Measurements from ENCODE around the gene AMACR.
"Not testable (repeated sequence)": the region's sequence is repeated elsewhere in the genome, so short reads cannot be mapped to it uniquely, and the experiment has no call there.

AMACR gene

DNA sequence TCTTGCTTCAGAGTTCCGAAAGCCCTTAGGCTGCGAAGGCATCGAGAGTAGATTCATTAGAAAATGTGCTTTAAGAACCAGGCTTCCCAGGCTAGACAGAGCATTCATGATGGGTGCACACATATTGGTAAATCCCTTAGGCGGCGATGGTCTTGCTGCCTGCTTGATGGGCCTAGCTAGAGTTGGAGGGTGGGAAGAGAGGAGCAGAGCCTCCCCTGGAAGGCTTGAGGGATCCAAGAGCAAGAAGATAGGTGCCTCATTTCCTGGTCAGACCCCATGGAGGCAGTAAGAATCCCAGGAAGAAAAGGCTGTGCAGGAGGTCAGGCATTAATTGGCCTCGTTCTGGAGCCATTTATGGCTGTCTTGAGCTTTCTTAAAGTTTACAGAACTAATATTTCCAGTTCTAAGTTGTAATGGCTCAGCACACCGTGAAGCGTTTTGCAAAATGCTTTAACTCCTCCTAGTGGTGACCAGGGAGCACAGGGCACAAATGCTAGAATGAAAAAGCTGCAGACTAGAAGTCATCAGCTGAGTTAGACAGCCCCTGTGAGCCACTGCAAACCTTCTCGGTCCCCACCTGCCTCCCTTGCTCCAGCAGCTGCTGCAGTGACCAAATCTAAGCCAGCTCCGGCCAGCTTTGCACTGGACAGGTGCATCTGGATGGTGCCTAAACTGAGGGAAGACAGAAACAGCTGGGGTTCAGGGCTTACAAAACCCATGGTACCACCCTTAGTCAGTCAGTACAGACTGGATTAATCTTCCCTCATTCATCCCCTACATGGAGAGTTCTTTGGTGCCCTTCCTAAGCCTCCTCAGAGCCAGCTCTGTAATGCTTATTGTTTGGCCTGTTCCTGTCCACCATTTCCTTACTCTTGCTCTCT is 38.0 kb downstream of the AMACR start:
- DNase-seq (ENCODE audit: low read depth in 1 of 2, low spot score in 1 of 2), result no peak

DNA sequence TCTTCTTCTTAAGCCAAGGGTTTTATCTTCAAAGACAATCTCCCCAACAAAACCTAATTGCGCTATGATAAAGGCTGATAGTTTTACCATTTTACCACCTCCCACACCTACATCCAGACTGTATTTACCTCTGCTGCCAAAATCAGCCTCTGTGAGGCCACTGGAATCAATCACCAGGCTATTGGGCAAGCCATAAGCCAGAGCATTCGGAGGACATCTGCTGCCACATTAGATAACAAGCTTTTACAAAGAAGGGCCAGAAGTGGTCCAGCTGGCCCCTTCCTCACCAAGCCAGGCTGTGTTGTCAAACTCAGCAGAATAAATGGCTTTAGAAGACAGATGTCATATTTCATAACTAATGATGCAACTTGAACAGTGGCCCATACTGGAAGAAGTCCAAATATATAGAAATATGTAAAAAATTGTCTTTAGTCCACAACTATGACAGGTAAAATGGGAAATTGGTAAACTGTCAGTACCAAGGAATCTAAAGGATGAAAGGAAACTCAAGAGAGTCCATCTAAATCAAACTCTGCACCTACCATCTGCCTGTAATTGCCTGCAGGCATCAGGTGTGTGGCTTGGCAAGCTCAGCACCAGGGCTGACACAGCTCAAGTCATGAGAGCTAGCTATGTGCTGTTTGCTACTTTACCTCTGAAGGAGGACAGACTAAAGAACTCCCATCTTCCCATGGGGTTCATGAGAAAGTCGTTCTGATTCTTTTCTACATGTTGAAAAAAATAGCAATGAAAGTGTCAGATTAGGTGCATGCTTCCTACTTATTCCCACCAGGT is 39.4 kb downstream of the AMACR start:
- no peak for DNase-seq (ENCODE audit: low read depth in 1 of 2, low spot score in 1 of 2)

DNA sequence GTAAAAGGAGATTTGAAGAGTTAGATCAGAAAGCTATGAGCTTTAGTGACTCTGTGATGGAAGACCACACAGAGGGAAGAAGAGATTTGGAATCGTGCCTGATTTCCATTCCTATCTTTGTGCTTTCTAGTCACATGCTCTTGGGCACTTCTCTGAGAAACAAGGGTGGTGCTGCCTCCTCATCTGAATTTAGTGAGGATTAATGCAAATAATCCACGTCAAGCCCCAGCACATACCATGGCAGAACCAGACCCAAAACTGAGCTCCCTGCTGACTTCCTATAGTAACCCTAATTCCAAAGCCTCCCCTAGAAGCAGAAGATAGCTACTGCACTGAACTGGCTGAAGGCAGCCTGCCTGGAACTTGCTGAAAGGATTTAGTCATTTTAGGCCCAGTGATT is 41.0 kb downstream of the AMACR start:
- DNase-seq (ENCODE audit: low read depth in 1 of 2, low spot score in 1 of 2), result no peak

DNA sequence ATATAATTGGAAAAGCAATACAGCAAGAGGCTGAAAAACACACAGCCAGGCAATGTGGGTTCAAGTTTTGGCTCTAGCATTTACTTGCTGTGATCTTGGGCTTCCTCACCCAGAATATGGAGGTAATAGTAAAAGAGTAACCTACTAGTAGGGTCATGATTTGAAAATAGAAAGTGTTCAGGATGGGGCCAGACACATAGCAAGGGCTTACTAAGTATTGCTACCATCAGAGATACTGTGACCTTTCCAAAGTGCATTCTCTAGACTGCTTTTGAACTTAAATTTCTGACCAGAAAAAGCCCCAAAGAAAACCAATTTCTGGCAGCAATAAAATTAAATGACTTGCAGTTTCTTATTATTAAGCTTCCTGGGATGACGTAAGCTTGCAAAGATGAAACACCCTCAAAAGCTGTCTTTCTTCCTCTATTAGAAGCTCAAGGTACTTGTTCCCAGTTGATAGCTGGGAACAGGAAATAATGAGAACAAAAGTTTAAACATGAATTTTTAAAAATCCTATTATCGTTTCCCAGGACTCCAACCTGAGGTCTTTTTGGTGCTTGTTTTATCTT is 43.6 kb downstream of the AMACR start:
- DNase-seq (ENCODE audit: low read depth in 1 of 2, low spot score in 1 of 2), result no peak

DNA sequence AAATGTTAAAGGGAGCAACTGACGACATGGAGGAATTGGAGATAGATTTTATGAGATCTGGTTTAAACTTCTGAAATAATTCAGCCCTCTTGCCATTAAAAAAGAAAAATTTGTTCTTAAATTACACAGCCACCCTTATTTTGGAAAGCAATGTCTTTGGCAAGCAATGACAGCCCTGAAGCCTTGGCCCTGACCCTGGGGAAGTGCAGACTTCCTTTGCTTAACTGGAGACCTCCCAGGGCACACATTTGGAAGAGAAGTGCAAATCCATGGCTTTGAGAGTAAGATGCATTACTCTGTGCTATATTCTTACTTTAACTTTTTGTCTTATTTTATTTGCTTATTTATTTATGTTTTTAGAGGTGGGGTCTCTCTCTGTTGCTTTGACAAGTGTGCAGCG is 49.7 kb downstream of the AMACR start:
- DNase-seq (ENCODE audit: low read depth in 1 of 2, low spot score in 1 of 2), result no peak

DNA sequence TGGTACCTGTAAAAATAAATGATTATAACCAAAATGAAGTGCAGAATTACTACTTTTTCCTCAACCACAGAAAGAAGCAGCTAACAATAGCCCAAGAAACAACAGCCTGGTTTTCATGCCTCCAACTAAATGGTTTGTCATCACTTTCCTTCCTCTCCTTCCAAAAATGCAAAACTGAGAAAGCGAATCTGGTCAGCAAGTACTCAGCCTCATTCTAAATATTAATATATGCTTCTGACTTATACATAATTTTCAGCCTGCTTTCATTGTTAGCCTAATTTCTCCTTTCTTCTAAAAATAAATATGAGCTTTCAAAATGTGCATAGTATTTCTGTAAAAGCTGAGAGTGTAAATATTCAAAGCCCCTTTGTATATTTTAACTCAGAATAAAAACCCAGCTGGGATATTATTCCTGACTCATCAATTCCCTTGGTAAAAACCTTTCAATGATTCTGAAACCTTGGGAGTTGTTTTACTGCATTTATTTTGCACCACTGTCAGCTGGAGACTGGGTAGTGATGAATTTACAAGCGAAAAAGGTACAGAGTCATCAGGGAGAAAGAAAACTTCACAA is 50.2 kb downstream of the AMACR start:
- no peak for DNase-seq (ENCODE audit: low read depth in 1 of 2, low spot score in 1 of 2)

DNA sequence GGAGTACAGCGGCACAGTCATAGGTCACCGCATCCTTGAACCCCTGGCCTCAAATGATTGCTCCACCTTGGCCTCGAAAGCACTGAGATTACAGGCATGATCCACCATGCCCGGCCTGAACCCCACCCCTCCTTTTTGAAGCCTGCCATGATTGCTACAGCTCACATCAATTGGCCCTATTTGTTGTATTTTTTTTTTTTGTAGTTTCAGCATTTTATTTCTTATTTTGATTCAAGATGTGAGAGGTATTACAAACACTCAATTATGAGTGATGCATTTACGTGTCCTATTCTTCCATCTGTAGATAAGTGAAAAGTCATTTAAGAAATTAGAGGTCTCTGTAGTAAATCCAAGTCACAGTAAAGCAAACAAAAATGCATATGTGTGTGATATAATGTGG is 55.7 kb downstream of the AMACR start:
- not testable (repeated sequence) for DNase-seq (ENCODE audit: low read depth in 1 of 2, low spot score in 1 of 2)

DNA sequence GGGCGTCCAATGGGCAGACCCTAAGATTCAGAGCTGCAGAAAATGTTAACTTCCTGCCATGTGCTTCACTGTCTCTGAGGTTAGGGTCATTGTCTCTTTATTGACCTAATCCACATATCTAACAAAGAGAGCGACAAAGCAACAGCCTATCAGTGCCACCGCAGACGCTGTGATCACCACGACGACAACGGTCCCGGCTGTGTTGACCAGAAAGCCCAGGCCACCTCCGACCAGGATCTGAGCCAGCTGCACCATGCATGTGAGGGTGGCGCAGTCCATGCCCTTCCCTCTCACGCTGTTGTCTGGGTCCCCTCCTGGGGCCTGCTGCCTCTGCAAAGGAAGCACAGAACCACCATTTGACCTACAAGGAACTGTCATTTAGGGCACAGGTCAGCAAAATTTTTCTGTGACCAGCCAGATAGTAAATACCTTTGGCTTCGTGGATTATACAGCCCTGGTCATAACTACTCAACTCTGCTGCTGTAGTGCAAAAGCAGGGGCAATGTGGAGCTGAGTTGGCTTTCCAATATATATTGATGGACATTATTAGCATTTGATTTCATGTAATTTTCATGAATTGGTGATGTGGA is 63.2 kb downstream of the AMACR start:
- no peak for DNase-seq (ENCODE audit: low read depth in 1 of 2, low spot score in 1 of 2)

DNA sequence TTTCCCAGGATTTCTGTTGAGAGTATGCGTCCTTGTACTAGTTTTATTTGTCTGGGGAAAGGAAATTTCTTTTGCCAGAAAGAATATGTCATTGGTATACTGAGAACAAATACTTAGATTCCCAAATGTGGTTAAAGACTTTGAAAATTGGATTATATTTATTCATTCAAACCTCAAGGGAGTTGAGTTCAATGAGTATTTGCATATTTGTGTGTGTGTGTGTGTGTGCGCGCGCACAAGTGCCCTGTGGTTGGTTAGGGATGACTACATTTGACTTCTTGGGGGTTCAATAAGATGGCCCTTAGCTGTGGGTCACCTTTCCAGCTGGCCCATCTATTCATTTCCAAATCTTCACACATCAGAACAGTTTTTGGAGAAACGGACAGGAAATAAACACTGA is 66.8 kb downstream of the AMACR start:
- DNase-seq (ENCODE audit: low read depth in 1 of 2, low spot score in 1 of 2), result no peak

DNA sequence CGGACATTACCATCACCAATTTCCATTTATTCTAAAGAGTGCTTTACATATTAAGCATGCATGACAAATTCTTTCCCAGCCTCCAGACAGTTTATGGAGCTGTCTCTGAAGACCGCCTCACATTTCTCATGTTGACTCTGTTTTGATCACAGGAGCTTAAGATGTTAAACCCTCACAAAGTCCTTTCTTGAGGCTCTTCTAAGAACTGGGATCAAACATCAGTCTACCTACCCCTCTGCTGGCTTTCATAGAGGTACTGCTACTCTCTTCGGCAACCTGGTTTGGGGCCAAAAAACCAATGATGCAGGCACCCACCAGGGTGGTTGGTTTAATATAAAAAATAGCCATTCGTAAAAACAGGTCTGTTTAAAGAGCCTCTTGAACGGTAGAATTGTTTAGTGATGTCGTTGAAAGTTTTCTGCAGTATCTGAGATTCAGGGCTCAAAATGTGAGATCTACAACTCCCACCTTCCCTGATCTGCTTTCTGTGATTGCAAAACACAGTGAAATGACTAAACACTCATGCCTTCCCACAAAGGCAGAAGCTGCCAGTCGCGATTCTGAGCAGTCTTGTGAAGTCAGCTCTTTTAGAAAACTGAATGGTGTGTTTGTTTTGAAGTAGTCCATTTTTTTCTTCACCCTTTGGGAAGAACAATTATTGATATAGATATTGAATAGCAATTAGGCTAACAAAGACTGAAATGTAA is 68.1 kb downstream of the AMACR start:
- DNase-seq (ENCODE audit: low read depth in 1 of 2, low spot score in 1 of 2), result no peak

DNA sequence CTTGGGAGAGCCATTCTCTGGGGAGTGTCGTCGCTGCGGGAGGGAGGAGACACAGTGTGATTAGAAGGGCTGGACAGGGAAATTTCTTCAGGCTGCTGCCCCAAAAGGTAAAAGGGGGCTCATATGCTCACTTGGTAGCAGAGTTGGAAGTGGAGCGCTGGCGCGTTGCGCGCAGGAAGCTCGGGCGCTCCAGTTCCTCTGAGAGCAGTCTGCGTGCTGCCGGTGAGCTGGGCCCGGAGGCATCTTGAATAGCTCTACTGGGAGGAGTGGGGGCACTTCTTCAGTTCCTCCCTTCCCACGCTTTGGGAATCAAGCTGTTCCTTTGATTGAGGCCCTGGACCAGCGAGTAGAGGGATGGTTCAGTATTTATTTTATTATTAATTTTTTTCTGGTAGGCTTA is 69.0 kb downstream of the AMACR start:
- DNase-seq (ENCODE audit: low read depth in 1 of 2, low spot score in 1 of 2), result no peak

DNA sequence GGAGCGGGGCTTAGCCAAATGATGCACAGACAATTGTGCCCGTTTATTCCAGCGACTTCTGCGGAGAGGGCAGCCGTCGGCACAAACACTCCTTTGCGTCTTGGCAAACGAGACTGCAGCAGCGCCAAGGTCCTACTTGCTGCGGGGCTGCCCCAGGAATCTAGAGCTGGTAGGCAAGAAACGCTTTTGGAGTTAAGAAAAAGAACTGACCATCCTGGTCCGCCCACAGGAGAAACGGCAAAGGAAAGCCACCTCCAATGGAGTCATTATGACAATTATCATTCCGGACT is 69.4 kb downstream of the AMACR start:
- DNase-seq (ENCODE audit: low read depth in 1 of 2, low spot score in 1 of 2), result no peak

DNA sequence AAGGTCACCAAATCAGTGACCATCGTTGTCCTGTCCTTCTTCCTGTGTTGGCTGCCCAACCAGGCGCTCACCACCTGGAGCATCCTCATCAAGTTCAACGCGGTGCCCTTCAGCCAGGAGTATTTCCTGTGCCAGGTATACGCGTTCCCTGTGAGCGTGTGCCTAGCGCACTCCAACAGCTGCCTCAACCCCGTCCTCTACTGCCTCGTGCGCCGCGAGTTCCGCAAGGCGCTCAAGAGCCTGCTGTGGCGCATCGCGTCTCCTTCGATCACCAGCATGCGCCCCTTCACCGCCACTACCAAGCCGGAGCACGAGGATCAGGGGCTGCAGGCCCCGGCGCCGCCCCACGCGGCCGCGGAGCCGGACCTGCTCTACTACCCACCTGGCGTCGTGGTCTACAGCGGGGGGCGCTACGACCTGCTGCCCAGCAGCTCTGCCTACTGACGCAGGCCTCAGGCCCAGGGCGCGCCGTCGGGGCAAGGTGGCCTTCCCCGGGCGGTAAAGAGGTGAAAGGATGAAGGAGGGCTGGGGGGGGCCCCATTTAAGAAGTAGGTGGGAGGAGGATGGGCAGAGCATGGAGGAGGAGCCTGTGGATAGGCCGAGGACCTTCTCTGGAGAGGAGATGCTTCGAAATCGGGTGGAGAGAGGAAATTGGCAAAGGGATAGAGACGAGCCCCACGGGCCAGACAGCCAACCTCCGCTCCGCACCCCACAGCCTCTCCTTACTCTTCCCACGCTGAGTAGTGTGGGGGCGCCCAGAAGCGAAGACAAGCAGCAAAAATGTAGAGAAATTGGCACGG is 69.9 kb downstream of the AMACR start:
- no peak for DNase-seq (ENCODE audit: low read depth in 1 of 2, low spot score in 1 of 2)

DNA sequence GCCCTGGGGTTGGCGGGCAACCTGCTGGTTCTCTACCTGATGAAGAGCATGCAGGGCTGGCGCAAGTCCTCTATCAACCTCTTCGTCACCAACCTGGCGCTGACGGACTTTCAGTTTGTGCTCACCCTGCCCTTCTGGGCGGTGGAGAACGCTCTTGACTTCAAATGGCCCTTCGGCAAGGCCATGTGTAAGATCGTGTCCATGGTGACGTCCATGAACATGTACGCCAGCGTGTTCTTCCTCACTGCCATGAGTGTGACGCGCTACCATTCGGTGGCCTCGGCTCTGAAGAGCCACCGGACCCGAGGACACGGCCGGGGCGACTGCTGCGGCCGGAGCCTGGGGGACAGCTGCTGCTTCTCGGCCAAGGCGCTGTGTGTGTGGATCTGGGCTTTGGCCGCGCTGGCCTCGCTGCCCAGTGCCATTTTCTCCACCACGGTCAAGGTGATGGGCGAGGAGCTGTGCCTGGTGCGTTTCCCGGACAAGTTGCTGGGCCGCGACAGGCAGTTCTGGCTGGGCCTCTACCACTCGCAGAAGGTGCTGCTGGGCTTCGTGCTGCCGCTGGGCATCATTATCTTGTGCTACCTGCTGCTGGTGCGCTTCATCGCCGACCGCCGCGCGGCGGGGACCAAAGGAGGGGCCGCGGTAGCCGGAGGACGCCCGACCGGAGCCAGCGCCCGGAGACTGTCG is 70.7 kb downstream of the AMACR start:
- DNase-seq (ENCODE audit: low read depth in 1 of 2, low spot score in 1 of 2), result no peak

DNA sequence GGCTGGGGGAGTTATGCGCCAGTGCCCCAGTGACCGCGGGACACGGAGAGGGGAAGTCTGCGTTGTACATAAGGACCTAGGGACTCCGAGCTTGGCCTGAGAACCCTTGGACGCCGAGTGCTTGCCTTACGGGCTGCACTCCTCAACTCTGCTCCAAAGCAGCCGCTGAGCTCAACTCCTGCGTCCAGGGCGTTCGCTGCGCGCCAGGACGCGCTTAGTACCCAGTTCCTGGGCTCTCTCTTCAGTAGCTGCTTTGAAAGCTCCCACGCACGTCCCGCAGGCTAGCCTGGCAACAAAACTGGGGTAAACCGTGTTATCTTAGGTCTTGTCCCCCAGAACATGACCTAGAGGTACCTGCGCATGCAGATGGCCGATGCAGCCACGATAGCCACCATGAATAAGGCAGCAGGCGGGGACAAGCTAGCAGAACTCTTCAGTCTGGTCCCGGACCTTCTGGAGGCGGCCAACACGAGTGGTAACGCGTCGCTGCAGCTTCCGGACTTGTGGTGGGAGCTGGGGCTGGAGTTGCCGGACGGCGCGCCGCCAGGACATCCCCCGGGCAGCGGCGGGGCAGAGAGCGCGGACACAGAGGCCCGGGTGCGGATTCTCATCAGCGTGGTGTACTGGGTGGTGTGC is 71.4 kb downstream of the AMACR start, which contains the start of gene RXFP3:
Gene RXFP3, plus strand, starts transcription at position 6 of the 636 bp plus-strand sequence. Its CDS starts 355 bp downstream, at position 361.
- DNase-seq (ENCODE audit: low read depth in 1 of 2, low spot score in 1 of 2), result no peak
